ENCODE results near the gene EFCAB8.
"Not testable (repeated sequence)": the region's sequence is repeated elsewhere in the genome, so short reads cannot be mapped to it uniquely, and the experiment has no call there.

GRCh38 chr20:32870526-32870925, 11.8 kb downstream of the EFCAB8 start:
- TF ChIP-seq, protein P1, sequence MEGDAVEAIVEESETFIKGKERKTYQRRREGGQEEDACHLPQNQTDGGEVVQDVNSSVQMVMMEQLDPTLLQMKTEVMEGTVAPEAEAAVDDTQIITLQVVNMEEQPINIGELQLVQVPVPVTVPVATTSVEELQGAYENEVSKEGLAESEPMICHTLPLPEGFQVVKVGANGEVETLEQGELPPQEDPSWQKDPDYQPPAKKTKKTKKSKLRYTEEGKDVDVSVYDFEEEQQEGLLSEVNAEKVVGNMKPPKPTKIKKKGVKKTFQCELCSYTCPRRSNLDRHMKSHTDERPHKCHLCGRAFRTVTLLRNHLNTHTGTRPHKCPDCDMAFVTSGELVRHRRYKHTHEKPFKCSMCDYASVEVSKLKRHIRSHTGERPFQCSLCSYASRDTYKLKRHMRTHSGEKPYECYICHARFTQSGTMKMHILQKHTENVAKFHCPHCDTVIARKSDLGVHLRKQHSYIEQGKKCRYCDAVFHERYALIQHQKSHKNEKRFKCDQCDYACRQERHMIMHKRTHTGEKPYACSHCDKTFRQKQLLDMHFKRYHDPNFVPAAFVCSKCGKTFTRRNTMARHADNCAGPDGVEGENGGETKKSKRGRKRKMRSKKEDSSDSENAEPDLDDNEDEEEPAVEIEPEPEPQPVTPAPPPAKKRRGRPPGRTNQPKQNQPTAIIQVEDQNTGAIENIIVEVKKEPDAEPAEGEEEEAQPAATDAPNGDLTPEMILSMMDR (IDR thresholded peaks at IDR 0.05; ENCODE audit: low read depth, low read length), result not testable (repeated sequence)
- not testable (repeated sequence) for TF ChIP-seq POLR2A (IDR thresholded peaks at IDR 0.05; ENCODE audit: extremely low read depth, insufficient read length); MYC (IDR thresholded peaks at IDR 0.05; ENCODE audit: low read depth, low read length); MAX (IDR thresholded peaks at IDR 0.05; ENCODE audit: low read depth, low read length)

Measured in NB4 (cell line).